Measurements from ENCODE around the gene IFIT2. TPM values are rescaled to one million over a fixed set of nuclear protein-coding genes. Genes with fewer than 3 reads are reported as not detected.
A peak's percentile ranks its signal among the peaks of the same experiment; 100 is the strongest.

Gene IFIT2
- total RNA-seq, 1 experiment from 2014 or later: 0.15 TPM

- TF ChIP-seq JUN (CRISPR knock-in tag; IDR thresholded peaks at IDR 0.05): no peak
Observed at GRCh38 chr10:89280508-89280907, 21.3 kb upstream of the IFIT2 start (continued).

GRCh38 chr10:89281606-89282395 lies 20.0 kb upstream of the IFIT2 start:
- H3K27me3 Mint-ChIP-seq (ENCODE audit: low read depth): no peaks in the 10 kb centered on the region
- CTCF ChIA-PET: interaction anchor here (1.2 kb wide), 1 partner anchor 71 kb away, joined by 3 read pairs; no protein-coding TSS in a partner anchor
- H3K4me3 Mint-ChIP-seq: no peak overlapping the region
- H3K36me3 Mint-ChIP-seq: peaks cover 18% of the 10 kb centered on the region
- no peak for ATAC-seq
- H3K4me1 Mint-ChIP-seq: peaks cover 23% of the 10 kb centered on the region
- no peak for DNase-seq (ENCODE audit: low spot score)
- POLR2A ChIA-PET: no interaction called here
- H3K9me3 Mint-ChIP-seq: peaks cover 18% of the 10 kb centered on the region
- no peak overlapping the region for H3K27ac Mint-ChIP-seq
- TF ChIP-seq, protein P1, sequence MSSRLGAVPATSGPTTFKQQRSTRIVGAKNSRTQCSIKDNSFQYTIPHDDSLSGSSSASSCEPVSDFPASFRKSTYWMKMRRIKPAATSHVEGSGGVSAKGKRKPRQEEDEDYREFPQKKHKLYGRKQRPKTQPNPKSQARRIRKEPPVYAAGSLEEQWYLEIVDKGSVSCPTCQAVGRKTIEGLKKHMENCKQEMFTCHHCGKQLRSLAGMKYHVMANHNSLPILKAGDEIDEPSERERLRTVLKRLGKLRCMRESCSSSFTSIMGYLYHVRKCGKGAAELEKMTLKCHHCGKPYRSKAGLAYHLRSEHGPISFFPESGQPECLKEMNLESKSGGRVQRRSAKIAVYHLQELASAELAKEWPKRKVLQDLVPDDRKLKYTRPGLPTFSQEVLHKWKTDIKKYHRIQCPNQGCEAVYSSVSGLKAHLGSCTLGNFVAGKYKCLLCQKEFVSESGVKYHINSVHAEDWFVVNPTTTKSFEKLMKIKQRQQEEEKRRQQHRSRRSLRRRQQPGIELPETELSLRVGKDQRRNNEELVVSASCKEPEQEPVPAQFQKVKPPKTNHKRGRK (CRISPR knock-in tag; IDR thresholded peaks at IDR 0.05; ENCODE audit: borderline replicate concordance): no peak
- TF ChIP-seq SMAD4 (CRISPR knock-in tag; IDR thresholded peaks at IDR 0.05) (no peak), RORB (CRISPR knock-in tag; IDR thresholded peaks at IDR 0.05) (no peak), ZNF121 (CRISPR knock-in tag; IDR thresholded peaks at IDR 0.05) (no peak), USF2 (CRISPR knock-in tag; IDR thresholded peaks at IDR 0.05) (no peak), RELA (CRISPR knock-in tag; IDR thresholded peaks at IDR 0.05; ENCODE audit: borderline replicate concordance) (no peak), ZNF281 (CRISPR knock-in tag; IDR thresholded peaks at IDR 0.05) (no peak), ELF4 (CRISPR knock-in tag; IDR thresholded peaks at IDR 0.05; ENCODE audit: low read depth) (no peak), FOXP4 (CRISPR knock-in tag; IDR thresholded peaks at IDR 0.05) (no peak)

GRCh38 chr10:89283025-89283935 lies 18.6 kb upstream of the IFIT2 start:
- H3K36me3 Mint-ChIP-seq: peaks cover 18% of the 10 kb centered on the region
- ChIA-PET CTCF (interaction anchor here (2.4 kb wide), 1 partner anchor 86 kb away, joined by 9 read pairs; no protein-coding TSS in a partner anchor), POLR2A (no interaction called here)
- no peak for DNase-seq (ENCODE audit: low spot score)
- no peak overlapping the region for H3K4me3 Mint-ChIP-seq
- H3K4me1 Mint-ChIP-seq: peaks cover 23% of the 10 kb centered on the region
- peaks cover 18% of the 10 kb centered on the region for H3K9me3 Mint-ChIP-seq
- H3K27ac Mint-ChIP-seq: peak overlapping the region; percentile 12; the same call in 1 of the 2 replicates
- ATAC-seq: peak; percentile 68
- no peaks in the 10 kb centered on the region for H3K27me3 Mint-ChIP-seq (ENCODE audit: low read depth)
- TF ChIP-seq NR2C2 (CRISPR knock-in tag; IDR thresholded peaks at IDR 0.05) (no peak), GRHL2 (CRISPR knock-in tag; IDR thresholded peaks at IDR 0.05; ENCODE audit: insufficient replicate concordance, severe bottlenecking) (no peak), ZNF396 (CRISPR knock-in tag; IDR thresholded peaks at IDR 0.05; ENCODE audit: borderline replicate concordance) (no peak), GABPB1 (CRISPR knock-in tag; IDR thresholded peaks at IDR 0.05) (no peak), PRDM15 (CRISPR knock-in tag; IDR thresholded peaks at IDR 0.05) (no peak)
- TF ChIP-seq, protein P2, sequence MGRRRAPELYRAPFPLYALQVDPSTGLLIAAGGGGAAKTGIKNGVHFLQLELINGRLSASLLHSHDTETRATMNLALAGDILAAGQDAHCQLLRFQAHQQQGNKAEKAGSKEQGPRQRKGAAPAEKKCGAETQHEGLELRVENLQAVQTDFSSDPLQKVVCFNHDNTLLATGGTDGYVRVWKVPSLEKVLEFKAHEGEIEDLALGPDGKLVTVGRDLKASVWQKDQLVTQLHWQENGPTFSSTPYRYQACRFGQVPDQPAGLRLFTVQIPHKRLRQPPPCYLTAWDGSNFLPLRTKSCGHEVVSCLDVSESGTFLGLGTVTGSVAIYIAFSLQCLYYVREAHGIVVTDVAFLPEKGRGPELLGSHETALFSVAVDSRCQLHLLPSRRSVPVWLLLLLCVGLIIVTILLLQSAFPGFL (CRISPR knock-in tag; IDR thresholded peaks at IDR 0.05; ENCODE audit: borderline replicate concordance): no peak
